ENCODE results near the gene GMDS. TPM values are rescaled to one million over a fixed set of nuclear protein-coding genes. Genes with fewer than 3 reads are reported as not detected.

Gene GMDS
- polyA plus RNA-seq, 4 donors: 29.7 to 80.9 (median 73.4) TPM

GRCh38 chr6:1737463-1738311, 507.7 kb downstream of the GMDS start:
- DNase-seq (ENCODE audit: low read depth in 4 of 4, low spot score in 3 of 4): no peak

GRCh38 chr6:1736346-1737105, 508.9 kb downstream of the GMDS start:
- no peak for DNase-seq (ENCODE audit: low read depth in 4 of 4, low spot score in 3 of 4)

GRCh38 chr6:1735239-1735803, 510.1 kb downstream of the GMDS start:
- DNase-seq (ENCODE audit: low read depth in 4 of 4, low spot score in 3 of 4): no peak

- DNase-seq (ENCODE audit: low read depth in 4 of 4, low spot score in 3 of 4): no peak
These were observed 514.5 kb downstream of the GMDS start for GRCh38 chr6:1730882-1731281.

DNA sequence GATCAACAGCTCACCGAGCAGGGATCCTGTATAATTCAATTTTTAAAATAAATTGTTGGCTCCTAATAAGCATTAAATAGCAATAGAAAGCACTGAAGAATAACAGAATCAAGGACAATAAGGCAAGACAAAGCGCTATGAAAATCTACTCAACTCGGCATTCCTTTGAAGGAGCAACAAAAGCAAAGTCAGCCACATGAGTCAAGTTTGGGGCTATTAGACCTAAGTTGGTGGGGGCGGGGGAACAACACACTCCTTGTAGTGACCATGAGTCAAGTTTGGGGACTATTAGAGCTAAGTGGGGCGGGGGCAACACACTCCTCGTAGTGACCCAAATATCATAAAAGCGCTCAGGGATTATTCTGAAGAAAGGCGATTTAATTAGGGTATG, 515.7 kb downstream of the GMDS start:
- no peak for DNase-seq (ENCODE audit: low read depth in 4 of 4, low spot score in 3 of 4)

DNA sequence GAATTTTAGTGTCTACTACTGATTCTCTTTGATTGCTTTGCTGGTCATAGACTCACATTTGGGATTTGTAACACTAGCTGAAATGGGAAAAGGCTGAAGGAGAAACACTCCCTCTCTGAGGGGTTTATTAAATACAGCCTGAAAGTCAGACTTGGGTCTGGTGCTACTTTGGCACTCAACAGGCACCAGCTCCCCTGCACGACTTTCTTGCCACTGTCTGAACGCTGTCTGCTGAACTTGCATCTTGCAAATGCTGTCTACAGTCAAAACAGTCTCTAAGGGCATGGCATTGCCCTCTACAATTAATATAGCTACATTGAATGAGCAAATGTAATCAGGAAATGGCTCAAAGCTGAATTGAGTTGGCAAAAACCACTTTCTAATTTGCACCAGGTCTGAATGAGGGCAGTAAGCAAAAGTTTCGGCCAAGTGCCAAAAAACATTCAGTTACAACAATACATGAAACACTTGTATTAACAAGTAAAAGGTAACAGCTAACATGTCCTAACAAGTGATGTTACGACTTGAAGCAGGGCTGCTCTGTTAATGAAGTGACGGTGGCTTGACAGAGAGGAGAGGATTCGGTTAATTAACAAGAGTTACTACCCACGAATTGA, 516.2 kb downstream of the GMDS start:
- DNase-seq (ENCODE audit: low read depth in 4 of 4, low spot score in 3 of 4): no peak

- DNase-seq (ENCODE audit: low read depth in 4 of 4, low spot score in 3 of 4): no peak
These were observed 519.0 kb downstream of the GMDS start for GRCh38 chr6:1726341-1726768.

DNA sequence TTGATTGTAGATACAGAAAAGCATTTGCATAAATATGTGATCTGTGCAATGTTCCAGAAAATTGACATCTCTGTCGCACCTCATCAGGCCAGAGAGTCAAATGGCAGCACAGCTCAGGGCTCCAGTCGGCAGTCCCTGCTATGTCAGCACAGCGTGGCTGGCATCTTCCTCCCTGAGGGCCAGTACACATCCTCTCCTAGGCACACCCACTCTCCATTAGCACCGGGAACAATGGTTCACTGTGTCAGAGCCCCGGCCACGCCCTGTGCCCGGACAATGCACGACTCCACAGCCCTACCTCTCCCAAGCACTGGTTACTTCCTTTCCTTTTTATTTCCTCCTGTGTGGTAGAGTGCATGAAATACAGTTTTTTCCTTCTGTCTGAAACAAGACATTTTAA, 520.8 kb downstream of the GMDS start:
- no peak for DNase-seq (ENCODE audit: low read depth in 4 of 4, low spot score in 3 of 4)

DNA sequence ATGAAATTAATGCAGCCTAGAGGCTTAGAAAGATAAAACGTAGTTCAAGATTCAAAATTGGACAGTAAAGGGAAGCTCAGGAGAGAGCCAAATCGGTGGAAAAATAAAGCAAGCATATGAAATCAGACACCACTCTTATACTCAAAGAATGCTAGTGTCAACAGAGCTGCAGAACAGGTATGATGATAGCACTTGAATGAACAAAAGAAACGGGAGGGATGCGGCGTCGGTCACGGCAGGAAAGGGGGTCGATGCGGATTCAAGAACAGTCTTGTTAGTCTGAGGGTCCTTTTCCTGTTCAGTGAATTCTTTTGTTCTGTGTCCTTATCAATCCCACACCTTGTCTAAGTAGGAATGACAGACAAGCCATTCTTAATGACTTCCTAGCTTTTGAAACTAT, 521.3 kb downstream of the GMDS start:
- DNase-seq (ENCODE audit: low read depth in 4 of 4, low spot score in 3 of 4): no peak

GRCh38 chr6:1722801-1723200, 522.6 kb downstream of the GMDS start:
- DNase-seq (ENCODE audit: low read depth in 4 of 4, low spot score in 3 of 4): no peak

GRCh38 chr6:1720620-1721322, 524.6 kb downstream of the GMDS start:
- no peak for DNase-seq (ENCODE audit: low read depth in 4 of 4, low spot score in 3 of 4)

DNA sequence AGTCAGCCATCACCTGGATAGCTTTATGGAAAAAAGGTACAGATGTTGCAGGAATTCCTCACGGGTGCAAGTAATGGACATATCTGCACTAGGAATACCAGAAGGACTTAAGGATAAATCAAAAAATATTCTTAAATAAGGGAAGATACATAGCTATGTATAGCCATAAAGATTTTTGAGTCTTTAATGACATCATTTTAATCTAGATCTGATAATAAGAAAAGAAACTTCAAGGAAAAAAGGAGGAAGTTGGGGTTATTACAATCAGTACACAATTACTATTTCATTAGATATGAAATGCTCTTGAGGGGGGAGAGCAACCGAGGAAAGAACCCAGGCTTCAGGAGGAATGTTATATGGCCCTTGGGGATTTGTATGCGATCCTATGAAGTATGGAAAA, 525.5 kb downstream of the GMDS start:
- DNase-seq (ENCODE audit: low read depth in 4 of 4, low spot score in 3 of 4): no peak

- no peak for DNase-seq (ENCODE audit: low read depth in 4 of 4, low spot score in 3 of 4)
These were observed 528.5 kb downstream of the GMDS start for GRCh38 chr6:1716868-1717267.

DNA sequence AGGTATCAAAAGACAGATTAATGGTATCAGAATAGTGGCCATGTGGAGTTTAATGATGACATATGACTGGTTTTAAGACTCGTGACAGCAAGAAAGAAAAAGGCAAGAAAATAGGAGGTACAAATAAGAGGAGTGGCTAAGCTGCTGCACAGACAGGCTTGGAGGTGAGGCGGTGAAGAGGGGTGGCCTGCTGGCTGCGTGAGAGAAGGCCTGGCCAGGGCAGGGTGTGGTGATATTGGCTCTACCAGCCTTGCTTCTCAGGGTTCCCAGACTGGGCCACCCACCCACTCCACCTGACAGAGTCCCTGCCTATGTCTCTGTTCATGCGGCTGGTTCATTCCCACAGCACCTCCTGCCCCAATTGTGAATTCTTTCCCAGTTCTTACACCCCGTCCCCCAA, 529.0 kb downstream of the GMDS start:
- no peak for DNase-seq (ENCODE audit: low read depth in 4 of 4, low spot score in 3 of 4)

DNA sequence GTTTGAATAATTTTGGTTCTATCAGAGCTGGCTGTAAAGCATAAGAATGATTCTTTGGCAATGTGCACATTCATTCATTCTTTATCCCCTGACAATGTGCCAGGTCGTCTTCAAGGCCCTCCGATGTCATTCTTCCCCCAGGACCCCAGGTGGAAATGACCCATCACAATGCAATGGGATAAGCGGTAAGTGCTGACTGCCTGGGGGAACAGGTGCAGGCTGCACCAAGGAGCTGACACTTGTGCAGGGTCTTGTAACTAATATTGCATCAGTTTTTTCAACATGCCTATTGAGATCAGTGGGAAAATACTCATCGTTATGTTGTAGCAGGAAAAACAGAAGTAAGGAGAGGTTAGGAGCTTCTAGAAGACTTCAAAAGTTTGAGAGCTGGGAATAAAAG, 530.1 kb downstream of the GMDS start:
- DNase-seq (ENCODE audit: low read depth in 4 of 4, low spot score in 3 of 4): no peak

DNA sequence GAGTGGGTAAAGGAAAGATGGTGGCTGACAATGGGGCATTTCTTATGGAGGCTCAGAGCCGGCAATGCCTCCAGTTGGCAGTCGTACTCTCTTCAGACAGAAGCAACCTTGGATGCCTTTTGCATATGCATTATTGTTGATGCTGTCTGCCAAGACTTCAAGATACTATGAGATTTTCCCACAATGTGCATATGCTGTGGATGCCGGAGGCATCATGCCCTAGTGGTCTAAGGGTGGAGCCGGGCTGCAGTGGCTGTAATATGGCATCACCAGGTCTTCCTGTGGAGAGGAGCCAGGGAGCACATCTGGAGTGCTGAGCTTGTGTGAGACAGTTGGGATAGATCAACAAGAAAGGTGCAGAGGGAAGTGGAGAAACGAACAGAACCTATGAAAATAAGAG, 530.8 kb downstream of the GMDS start:
- no peak for DNase-seq (ENCODE audit: low read depth in 4 of 4, low spot score in 3 of 4)

DNA sequence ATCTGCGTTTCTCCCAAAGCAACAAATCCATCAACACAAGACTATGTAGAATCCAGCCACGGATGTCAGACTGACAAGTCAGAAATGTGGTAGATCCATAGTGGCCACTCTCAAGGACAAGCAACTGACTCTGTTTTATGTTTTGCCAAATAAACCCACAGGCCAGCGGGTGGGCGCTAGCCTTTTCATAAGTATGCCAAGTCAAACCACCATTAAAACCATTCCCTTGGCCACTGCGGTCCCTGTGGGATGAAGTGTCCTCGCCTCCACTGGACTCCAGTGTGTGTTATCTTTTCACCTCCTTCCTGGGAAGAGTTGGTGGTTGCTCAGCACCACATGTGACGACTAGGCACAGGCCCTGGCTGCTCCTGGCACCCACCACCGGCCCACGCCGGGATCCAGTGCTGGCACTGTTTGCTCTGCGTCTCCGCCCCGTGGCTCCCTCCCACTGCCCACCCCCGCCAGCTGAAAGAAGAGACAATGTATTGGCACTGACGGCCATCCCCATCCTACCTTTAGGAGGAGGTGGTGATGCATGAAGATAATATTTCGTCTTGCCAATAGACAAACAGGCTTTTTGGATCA, 532.3 kb downstream of the GMDS start:
- no peak for DNase-seq (ENCODE audit: low read depth in 4 of 4, low spot score in 3 of 4)

GRCh38 chr6:1712451-1712850, 533.0 kb downstream of the GMDS start:
- DNase-seq (ENCODE audit: low read depth in 4 of 4, low spot score in 3 of 4): no peak

DNA sequence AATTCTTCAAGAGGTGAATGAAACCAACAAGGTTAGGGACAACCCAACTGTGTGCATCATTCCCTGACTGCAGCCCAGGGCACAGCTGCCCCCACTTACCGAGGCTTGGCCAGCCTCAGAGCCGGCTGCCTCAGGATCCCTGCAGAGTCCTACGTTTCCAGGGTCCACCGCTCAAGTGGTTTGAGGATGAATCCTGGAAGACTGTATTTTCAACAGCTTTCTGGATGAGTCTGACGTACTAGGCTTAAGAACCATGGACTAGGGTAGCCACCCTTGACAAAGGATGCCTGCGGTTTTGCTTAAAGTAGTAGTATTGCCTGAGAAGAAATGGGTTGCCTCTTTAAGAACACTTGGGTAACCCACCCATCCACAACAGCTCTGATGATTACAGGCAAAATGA, 534.3 kb downstream of the GMDS start:
- DNase-seq (ENCODE audit: low read depth in 4 of 4, low spot score in 3 of 4): no peak

DNA sequence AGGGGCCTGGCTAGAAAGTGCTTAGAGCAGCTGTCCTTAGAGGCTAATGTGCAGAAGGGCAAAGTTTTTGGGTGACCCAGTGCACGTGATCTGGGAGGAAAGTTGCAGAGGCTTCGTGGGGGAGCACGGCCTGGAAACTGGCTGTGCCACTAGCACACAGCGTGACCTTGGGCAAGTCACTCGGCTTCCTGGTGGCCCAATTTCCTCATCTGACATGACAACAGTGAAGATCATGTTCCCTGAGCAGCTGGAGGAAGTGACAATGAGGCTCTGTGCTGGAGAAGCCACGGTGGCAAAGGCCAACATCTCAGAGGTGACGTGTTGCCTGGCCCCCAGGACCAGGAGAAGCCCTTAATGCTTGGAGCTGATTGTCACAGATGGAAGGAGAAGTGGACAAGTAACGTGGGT, 536.2 kb downstream of the GMDS start:
- no peak for DNase-seq (ENCODE audit: low read depth in 4 of 4, low spot score in 3 of 4)

Measured in left renal pelvis (tissue), 4 donors.